GM15510 (cell line): Measurements from ENCODE around the gene KNL1.

Source experiments
- POLR2A ChIP-seq: IDR thresholded peaks from 3 replicates; pipeline ENCODE4 v1.6.1; 2011; ENCODE audit warnings: borderline replicate concordance; ENCODE audit not compliant: insufficient read length; ENCODE audit errors: extremely low read depth

KNL1 gene

GRCh38 chr15:40565333-40566238 lies 28.5 kb upstream of the KNL1 start:
- no peak for TF ChIP-seq POLR2A

- no peak for TF ChIP-seq POLR2A
Observed at GRCh38 chr15:40567111-40567510, 26.9 kb upstream of the KNL1 start.

- TF ChIP-seq POLR2A = peak; percentile 87
Observed at GRCh38 chr15:40569129-40569953, 24.7 kb upstream of the KNL1 start, which contains the start of gene RPUSD2. RPUSD2 (plus strand) TSS chr15:40569299; CDS start chr15:40569338, 39 bp downstream.

- no peak for TF ChIP-seq POLR2A
Observed at GRCh38 chr15:40575113-40575512, 18.9 kb upstream of the KNL1 start.

- TF ChIP-seq POLR2A = no peak
Observed at GRCh38 chr15:40578892-40579291, 15.2 kb upstream of the KNL1 start.

GRCh38 chr15:40582726-40583246 lies 11.3 kb upstream of the KNL1 start:
- no peak for TF ChIP-seq POLR2A

- TF ChIP-seq POLR2A = no peak
Observed at GRCh38 chr15:40584191-40584590, 9.9 kb upstream of the KNL1 start.

- no peak for TF ChIP-seq POLR2A
Observed at GRCh38 chr15:40590667-40591050, 3.4 kb upstream of the KNL1 start.

GRCh38 chr15:40591389-40591788 lies 2.7 kb upstream of the KNL1 start:
- no peak for TF ChIP-seq POLR2A

GRCh38 chr15:40593165-40593564 lies 884 bp upstream of the KNL1 start:
- no peak for TF ChIP-seq POLR2A

- no peak for TF ChIP-seq POLR2A
Observed at GRCh38 chr15:40594429-40594836, 384 bp downstream of the KNL1 start.

- TF ChIP-seq POLR2A = no peak
Observed at GRCh38 chr15:40595219-40595618, 1.2 kb downstream of the KNL1 start.

- TF ChIP-seq POLR2A = no peak
Observed at GRCh38 chr15:40595773-40596172, 1.7 kb downstream of the KNL1 start.

- no peak for TF ChIP-seq POLR2A
Observed at GRCh38 chr15:40597024-40597423, 3.0 kb downstream of the KNL1 start.

- no peak for TF ChIP-seq POLR2A
Observed at GRCh38 chr15:40598126-40598525, 4.1 kb downstream of the KNL1 start.

- TF ChIP-seq POLR2A = no peak
Observed at GRCh38 chr15:40598672-40599071, 4.6 kb downstream of the KNL1 start.

GRCh38 chr15:40600956-40601355 lies 6.9 kb downstream of the KNL1 start:
- TF ChIP-seq POLR2A = no peak
